Adrenal gland (tissue), 19 donors: ENCODE results near the gene GSK3B. TPM values are rescaled to one million over a fixed set of nuclear protein-coding genes. Genes with fewer than 3 reads are reported as not detected.

Source experiments
- DNase-seq, 7 donors: peaks; one replicate each; pipeline ENCODE4 v3.0.0-alpha.2; 2019 to 2020
- H3K27ac ChIP-seq, 5 donors: fragments of 200-600 bp; sonication (generic) in 4 of 5; 1 replicate in 3 of 5; 2 replicates in 2 of 5; pipeline versions ENCODE4 v1.5.1 to v1.8.0; 2016 to 2020; ENCODE audit warnings: mild to moderate bottlenecking in 1 of 5
- H3K27me3 ChIP-seq: fragments of 200-600 bp; 2 replicates; pipeline ENCODE4 v1.8.0; 2021
- H3K36me3 ChIP-seq, 2 donors: fragments of 200-600 bp; replicated peaks in 1 of 2; 1 replicate in 1 of 2; 2 replicates in 1 of 2; pipeline versions ENCODE4 v1.5.1 to v1.8.0; 2018 to 2022
- H3K4me1 ChIP-seq, 2 donors: fragments of 200-600 bp; replicated peaks in 1 of 2; 1 replicate in 1 of 2; 2 replicates in 1 of 2; pipeline versions ENCODE4 v1.5.1 to v1.8.0; 2018 to 2021
- H3K4me3 ChIP-seq, 4 donors: fragments of 200-600 bp; sonication (generic) in 3 of 4; one replicate each; pipeline ENCODE4 v1.5.1; 2016 to 2018
- H3K9me3 ChIP-seq, 3 donors: fragments of 200-600 bp; sonication (generic) in 1 of 3; replicated peaks in 1 of 3; 1 replicate in 2 of 3; 2 replicates in 1 of 3; pipeline versions ENCODE4 v1.5.1 to v1.8.0; 2016 to 2021
- POLR2A ChIP-seq, 2 donors: fragments of 450-650 bp; IDR thresholded peaks; one replicate each; pipeline ENCODE4 v1.6.1; 2017; ENCODE audit warnings: antibody characterized with exemption in 2 of 2, mild to moderate bottlenecking in 2 of 2, moderate library complexity in 1 of 2
- WGBS, 4 donors: extraction: QIAGEN DNeasy Blood & Tissue Kit in 2 of 4; methylation state at CpG; one replicate each; pipeline versions ENCODE4 v1.1.5 to v1.1.7; 2013 to 2017; 5-methylcytosine and 5-hydroxymethylcytosine counted together
- intact Hi-C, 2 donors: fragments of 100-400 bp; cut with DNase I; formaldehyde crosslinking; loops; one replicate each; pipeline versions ENCODE4 v1.14.1 to v1.15.0; 2022 to 2023
- long read RNA-seq, 10 donors: library from polyadenylated mRNA in 3 of 10; unstranded in 2 of 10; stranded (forward) in 1 of 10; transcript quantifications; one replicate each; pipeline ENCODE4 v2.0.0 and lab custom pipeline, GENCODE V29; 2021 to 2026
- polyA plus RNA-seq, 3 donors: library from polyadenylated mRNA; stranded (reverse); fragments of 200-250 nt in 2 of 3; fragments of 350-450 nt in 1 of 3; fragmentation: Illumina TruSeq in 1 of 3; extraction: RNeasy Lipid Tissue Mini Kit (QIAGEN cat#74804) in 1 of 3; gene quantifications; one replicate each; pipeline ENCODE4 v1.2.3, GENCODE V29; 2013 to 2014
- total RNA-seq, 9 donors: library from RNA; depleted of rRNA in 4 of 9; stranded (reverse); fragments of >200 nt in 4 of 9; fragments of 120-200 nt in 1 of 9; fragmentation: NEBNext Ultra II Directional in 1 of 9; extraction: Animal tissue kit (Norgen Biotek cat#: 25700) in 1 of 9; gene quantifications; one replicate each; pipeline versions ENCODE4 v1.1.0 to v1.2.4, GENCODE V29; 2013 to 2023
- TF ChIP-seq, protein P1 (sequence below), 6 experiments: fragments of 450-650 bp in 4 of 6; fragments of 200-600 bp in 2 of 6; sonication (generic) in 1 of 6; IDR thresholded peaks; 1 replicate in 5 of 6; 2 replicates in 1 of 6; pipeline versions ENCODE4 v1.5.1 to v1.8.0; 2016 to 2021; ENCODE audit warnings: antibody characterized with exemption in 6 of 6, mild to moderate bottlenecking in 2 of 6, moderate library complexity in 1 of 6
- donor health status: healthy with polysubstance abuse.
- donor health status: Bipolar disorder and iron deficiency.
- donor health status: DM: yes; HTN: yes; CAD: no.
- donor health status: DM: no; HTN: no; CAD: no.
- donor health status: DM: no; HTN: no; CAD: no.
- donor health status: DM: yes; HTN: yes; CAD: no.

Gene GSK3B
- 10 to 100 TPM; 35.1 to 63.7 (median 45.8) TPM for total RNA-seq
- 10 to 100 TPM in 2 of 3 donors, 1 to 10 TPM in 1; 10.0 to 38.7 (median 11.3) TPM for polyA plus RNA-seq
- long read RNA-seq, donor 1, full-length matches to known transcripts = 2 of 2 reads
- long read RNA-seq, donor 1, partial matches to known transcripts = 0 of 2 reads
- long read RNA-seq, donor 1, other reads (novel, unspliced or antisense) = 0 of 2 reads
- long read RNA-seq, donor 2, full-length matches to known transcripts = 1 of 8 reads
- long read RNA-seq, donor 2, partial matches to known transcripts = 7 of 8 reads
- long read RNA-seq, donor 2, other reads (novel, unspliced or antisense) = 0 of 8 reads
- long read RNA-seq, donor 3, full-length matches to known transcripts = 1 of 1 reads
- long read RNA-seq, donor 3, partial matches to known transcripts = 0 of 1 reads
- long read RNA-seq, donor 3, other reads (novel, unspliced or antisense) = 0 of 1 reads
- long read RNA-seq, donor 4, full-length matches to known transcripts = 1 of 6 reads
- long read RNA-seq, donor 4, partial matches to known transcripts = 1 of 6 reads
- long read RNA-seq, donor 4, other reads (novel, unspliced or antisense) = 4 of 6 reads
- long read RNA-seq, donor 5, full-length matches to known transcripts = 22 of 25 reads
- long read RNA-seq, donor 5, partial matches to known transcripts = 1 of 25 reads
- long read RNA-seq, donor 5, other reads (novel, unspliced or antisense) = 2 of 25 reads
- long read RNA-seq, donor 6, partial matches to known transcripts = 2 of 2 reads
- long read RNA-seq, donor 6, other reads (novel, unspliced or antisense) = 0 of 2 reads
- long read RNA-seq, donor 7, full-length matches to known transcripts = 1 of 1 reads
- long read RNA-seq, donor 7, partial matches to known transcripts = 0 of 1 reads
- long read RNA-seq, donor 7, other reads (novel, unspliced or antisense) = 0 of 1 reads
- long read RNA-seq, donor 8, full-length matches to known transcripts = 7 of 7 reads
- long read RNA-seq, donor 8, partial matches to known transcripts = 0 of 7 reads
- long read RNA-seq, donor 8, other reads (novel, unspliced or antisense) = 0 of 7 reads
- long read RNA-seq, donor 9, partial matches to known transcripts = 10 of 10 reads
- long read RNA-seq, donor 9, other reads (novel, unspliced or antisense) = 0 of 10 reads
- long read RNA-seq, donor 10, partial matches to known transcripts = 0 of 1 reads
- long read RNA-seq, donor 10, other reads (novel, unspliced or antisense) = 0 of 1 reads

DNA sequence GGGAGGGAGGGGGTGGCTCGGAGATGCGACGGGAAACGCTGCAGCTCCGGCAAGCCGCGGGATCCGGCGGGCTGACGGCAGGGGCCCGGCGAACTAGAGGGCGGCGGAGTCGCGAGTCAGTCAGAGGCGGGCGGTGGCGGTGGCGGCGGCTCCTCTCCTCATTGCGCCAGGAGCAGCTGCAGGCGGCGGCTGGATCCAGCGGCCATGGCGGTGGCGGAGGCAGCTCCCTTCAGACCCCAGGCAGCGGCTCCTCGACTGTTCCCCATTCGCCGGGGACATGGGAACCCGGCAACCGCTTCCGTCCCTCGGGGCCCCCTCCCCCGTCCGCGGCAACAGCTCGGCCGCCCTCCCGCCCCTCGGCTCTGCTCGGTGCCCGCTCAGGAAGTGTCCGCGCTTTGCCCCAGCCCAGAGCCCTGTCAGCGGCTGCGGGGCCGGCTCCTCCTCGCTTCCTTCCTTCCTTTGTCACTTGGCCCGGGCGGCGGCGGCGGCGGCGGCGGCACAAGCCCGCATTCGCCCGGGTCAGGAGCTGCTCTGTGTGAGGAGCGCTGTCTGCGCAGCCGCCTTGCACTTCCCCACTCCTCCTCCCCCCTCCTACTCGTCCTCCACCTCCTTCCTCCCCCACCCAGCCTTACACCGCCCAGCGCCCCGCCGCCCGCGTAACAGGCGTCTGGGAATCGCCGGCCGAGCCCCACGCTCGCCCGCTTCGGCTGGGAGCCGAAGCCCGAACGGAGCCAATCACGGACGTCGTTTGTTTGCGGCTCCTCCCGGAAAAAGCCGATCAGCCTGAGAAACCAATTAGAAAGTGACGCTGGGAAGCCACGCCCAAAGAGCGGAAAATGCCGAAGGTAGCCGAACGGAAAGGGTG, at the start of gene GSK3B:
GSK3B (minus strand) TSS at position 537 of the 865 bp plus-strand sequence. CDS start 1,013 bp downstream, outside the sequence.
- Histone ChIP-seq H3K27ac (peak within 1 kb of the TSS; percentile 97 to 100 (median 99)), H3K36me3 (no peaks in the 10 kb centered on the region), H3K4me3 (peak within 1 kb of the TSS; percentile 14 to 87 (median 84)), H3K9me3 (no peaks in the 10 kb centered on the region), H3K4me1 (peaks cover 19 to 53% of the 10 kb centered on the region in 2 donors), H3K27me3 (no peaks in the 10 kb centered on the region)
- DNase-seq = peak; percentile 81 to 89 (median 83)
- intact Hi-C loops = loop anchor here in 1 of 2 donors (10.0 kb wide), 1 partner anchor 169 kb away; no protein-coding TSS in a partner anchor
- TF ChIP-seq, protein P1, sequence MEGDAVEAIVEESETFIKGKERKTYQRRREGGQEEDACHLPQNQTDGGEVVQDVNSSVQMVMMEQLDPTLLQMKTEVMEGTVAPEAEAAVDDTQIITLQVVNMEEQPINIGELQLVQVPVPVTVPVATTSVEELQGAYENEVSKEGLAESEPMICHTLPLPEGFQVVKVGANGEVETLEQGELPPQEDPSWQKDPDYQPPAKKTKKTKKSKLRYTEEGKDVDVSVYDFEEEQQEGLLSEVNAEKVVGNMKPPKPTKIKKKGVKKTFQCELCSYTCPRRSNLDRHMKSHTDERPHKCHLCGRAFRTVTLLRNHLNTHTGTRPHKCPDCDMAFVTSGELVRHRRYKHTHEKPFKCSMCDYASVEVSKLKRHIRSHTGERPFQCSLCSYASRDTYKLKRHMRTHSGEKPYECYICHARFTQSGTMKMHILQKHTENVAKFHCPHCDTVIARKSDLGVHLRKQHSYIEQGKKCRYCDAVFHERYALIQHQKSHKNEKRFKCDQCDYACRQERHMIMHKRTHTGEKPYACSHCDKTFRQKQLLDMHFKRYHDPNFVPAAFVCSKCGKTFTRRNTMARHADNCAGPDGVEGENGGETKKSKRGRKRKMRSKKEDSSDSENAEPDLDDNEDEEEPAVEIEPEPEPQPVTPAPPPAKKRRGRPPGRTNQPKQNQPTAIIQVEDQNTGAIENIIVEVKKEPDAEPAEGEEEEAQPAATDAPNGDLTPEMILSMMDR (IDR thresholded peaks at IDR 0.05) = no peak
- TF ChIP-seq POLR2A (IDR thresholded peaks at IDR 0.05) = peak; percentile 92 to 98
- 0 to 1% (median 1%) methylated on average over 42 to 94 of the region's 94 CpGs for WGBS, 4 donors

DNA sequence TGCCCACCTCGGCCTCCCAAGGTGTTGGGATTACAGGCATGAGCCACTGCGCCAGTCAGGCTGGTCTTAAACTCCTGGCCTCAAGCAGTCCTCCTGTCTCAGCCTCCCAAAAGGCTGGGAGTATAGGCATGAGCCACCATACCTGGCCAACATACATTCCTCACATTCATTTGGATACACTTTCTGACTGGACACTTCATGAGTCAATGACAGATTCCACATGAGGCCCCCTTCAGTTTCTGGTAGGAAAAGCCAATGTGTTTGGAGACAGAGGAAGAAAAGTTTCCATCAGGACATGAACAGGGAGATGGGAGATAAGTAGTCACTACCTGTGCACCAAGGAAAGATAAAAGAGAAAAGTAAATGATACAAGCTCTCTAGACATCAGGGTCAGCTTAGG, 49.4 kb upstream of the GSK3B start:
- Histone ChIP-seq H3K4me1 (no peaks in the 10 kb centered on the region), H3K36me3 (no peaks in the 10 kb centered on the region), H3K9me3 (no peaks in the 10 kb centered on the region), H3K27ac (no peak overlapping the region), H3K27me3 (no peaks in the 10 kb centered on the region), H3K4me3 (no peak overlapping the region)
- TF ChIP-seq, protein P1 (IDR thresholded peaks at IDR 0.05) = no peak
- no peak for TF ChIP-seq POLR2A (IDR thresholded peaks at IDR 0.05)
- DNase-seq = no peak
- intact Hi-C loops = no loop called here
- WGBS, 4 donors = 79 to 98% (median 86%) methylated on average over 2 of the region's 2 CpGs

DNA sequence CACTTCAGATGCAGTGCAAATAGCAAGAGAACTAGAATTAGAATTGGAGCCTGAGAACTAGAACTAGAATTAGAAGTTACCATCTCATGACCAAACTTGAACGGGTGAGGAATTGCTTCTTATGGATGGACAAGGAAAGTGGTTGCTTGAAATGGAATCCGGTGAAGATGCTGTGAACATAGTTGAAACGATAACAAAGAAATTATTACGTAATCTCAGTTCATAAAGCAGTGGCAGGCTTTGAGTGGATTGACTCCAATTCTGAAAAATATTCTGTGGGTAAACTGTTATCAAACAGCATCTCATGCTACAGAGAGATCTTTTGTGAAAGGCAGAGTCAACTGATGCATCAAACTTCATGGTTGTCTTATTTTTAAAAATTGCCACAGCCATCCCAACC, 48.0 kb upstream of the GSK3B start:
- Histone ChIP-seq H3K36me3 (no peaks in the 10 kb centered on the region), H3K4me3 (no peak overlapping the region), H3K27me3 (no peaks in the 10 kb centered on the region), H3K4me1 (no peaks in the 10 kb centered on the region), H3K27ac (no peak overlapping the region), H3K9me3 (no peaks in the 10 kb centered on the region)
- intact Hi-C loops = no loop called here
- WGBS, 4 donors = 77 to 89% (median 85%) methylated on average over 4 of the region's 4 CpGs
- no peak for TF ChIP-seq POLR2A (IDR thresholded peaks at IDR 0.05)
- TF ChIP-seq, protein P1 (IDR thresholded peaks at IDR 0.05) = no peak
- no peak for DNase-seq
